NCI-H1436 treated with DMSO at 0.1 percent for 48 hours (cell line): Measurements from ENCODE around the gene BTBD16.

Source experiments
- DNase-seq: peaks from one replicate; lab custom pipeline; 2025; lab: John Stamatoyannopoulos, UW

BTBD16 gene

DNA sequence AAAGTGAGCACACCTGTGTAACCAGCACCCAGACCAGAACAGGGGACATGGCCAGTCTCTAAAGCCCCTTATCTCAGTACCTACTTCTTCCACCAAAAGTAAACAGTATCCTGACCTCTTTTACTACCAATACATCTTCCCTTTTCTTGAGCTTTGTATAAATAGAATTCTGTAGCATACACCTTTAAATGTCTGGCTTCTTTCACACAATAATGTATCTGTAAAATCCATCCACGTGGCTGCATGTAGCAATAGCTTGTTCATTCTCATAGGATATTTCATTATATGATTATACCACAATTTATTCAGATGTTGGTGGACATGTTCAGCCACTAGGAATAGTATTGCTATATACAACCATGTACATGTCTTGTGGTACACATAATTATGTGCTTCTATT lies 40.6 kb downstream of the BTBD16 start:
- DNase-seq: no peak

GRCh38 chr10:122316224-122316884 lies 45.3 kb downstream of the BTBD16 start:
- DNase-seq: no peak

- no peak for DNase-seq
Measured at GRCh38 chr10:122321960-122322359, 50.9 kb downstream of the BTBD16 start.

DNA sequence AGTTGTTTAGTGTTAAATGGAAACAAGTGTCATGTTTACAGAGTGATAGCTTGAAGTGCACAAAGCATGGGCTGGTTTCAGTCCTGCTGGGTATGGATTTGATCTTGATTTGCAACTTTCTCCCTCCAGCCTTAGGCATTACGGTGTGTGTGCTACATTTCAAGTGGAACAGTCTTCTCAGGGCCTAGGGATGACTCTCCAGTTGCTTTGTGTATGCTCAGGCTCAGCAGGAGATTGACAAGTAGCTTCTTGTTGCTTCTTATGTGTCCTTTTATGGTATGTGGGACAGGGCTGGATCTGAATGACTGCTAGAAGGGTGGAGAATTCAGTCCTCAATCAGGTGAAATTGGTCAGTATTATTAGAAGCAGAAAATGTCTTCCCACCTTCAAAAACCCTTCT lies 52.1 kb downstream of the BTBD16 start:
- no peak for DNase-seq

- no peak for DNase-seq
Measured at GRCh38 chr10:122323941-122324675, 53.0 kb downstream of the BTBD16 start.

- DNase-seq: no peak
Measured at GRCh38 chr10:122325235-122325634, 54.1 kb downstream of the BTBD16 start.

- DNase-seq: no peak
Measured at GRCh38 chr10:122326385-122326784, 55.3 kb downstream of the BTBD16 start.

GRCh38 chr10:122326806-122327205 lies 55.7 kb downstream of the BTBD16 start:
- DNase-seq: no peak

- no peak for DNase-seq
Measured at GRCh38 chr10:122327237-122328206, 56.4 kb downstream of the BTBD16 start.

DNA sequence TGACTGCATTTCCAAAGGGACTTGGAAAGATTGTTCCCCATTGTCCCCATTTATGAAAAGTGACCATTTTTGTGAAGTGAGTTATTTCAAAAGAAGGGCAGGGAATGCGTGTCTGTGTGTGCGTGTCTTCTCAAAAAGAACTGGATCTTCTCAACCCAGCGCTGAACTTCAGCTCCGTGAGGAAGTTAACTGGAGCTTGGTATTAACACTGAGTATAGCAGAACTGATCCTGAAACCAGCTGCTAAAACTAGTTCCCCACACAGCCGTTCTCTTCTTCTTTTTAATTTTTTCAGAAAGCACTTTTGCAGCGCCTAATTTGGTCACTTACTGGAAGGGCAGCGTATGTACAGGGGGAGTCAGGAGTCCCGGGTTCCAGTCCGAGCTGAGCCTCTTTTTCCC lies 57.6 kb downstream of the BTBD16 start:
- DNase-seq: no peak

- DNase-seq: no peak
Measured at GRCh38 chr10:122329416-122329815, 58.3 kb downstream of the BTBD16 start.

DNA sequence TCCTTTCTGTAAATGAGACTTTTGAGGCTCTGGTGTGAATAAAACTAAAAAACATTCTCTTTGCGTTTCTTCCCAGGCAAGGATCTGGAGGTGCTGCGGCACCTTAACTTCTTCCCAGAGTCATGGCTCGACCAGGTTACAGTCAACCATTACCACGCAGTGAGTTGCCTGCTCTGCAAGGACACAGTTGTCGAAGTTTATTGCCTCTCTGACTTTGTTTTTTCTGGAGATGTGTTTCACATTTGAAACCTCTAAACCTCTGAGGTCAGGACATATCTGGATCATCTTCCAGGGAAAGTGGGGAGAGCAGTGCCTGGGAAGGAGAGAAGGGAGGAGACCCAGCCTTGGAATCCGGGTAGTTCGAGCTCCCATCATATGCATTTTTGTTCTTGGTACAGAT lies 60.0 kb downstream of the BTBD16 start:
- DNase-seq: no peak

DNA sequence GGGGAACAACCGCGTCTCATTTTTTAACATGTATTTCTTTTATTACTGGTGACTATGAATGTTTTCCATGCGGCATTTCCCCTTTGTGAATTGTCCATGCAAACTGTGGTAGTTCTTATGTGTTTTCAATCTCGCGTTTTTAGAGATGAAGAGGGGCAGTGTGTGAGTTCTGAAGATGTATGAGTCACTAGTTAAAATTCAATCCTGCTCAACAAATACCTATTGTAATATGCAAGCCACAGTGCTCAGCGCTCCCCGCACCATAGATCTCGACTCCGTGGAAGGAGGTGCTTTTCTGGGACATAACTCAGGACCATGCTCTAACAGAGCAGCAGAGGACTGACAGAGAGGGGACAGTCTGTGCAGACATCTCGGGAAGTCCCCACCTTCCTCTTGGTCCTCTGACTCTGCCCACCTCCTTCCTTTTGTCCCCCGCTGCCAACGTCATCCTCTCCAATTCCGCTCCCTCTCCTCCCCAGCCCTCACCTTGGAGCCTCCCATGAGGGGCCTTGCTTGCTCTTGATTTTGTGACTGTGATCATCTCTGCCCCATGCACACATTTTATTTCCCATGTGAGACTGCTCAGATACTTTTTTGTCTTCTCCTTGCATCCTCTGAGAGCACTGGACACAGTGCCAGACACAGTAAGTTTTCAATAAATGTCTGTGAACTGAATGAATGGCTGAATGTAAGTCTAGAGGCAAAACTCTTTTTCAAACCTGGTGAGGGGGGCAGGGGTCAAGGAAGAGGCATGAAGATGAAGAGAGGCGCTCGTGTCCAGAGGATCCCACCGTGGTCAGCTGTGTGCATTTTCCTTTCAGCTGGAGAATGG lies 60.7 kb downstream of the BTBD16 start:
- no peak for DNase-seq

- DNase-seq: no peak
Measured at GRCh38 chr10:122333037-122333436, 61.9 kb downstream of the BTBD16 start.

GRCh38 chr10:122336332-122336731 lies 65.2 kb downstream of the BTBD16 start:
- DNase-seq: no peak

GRCh38 chr10:122336961-122337360 lies 65.9 kb downstream of the BTBD16 start:
- no peak for DNase-seq

- DNase-seq: no peak
Measured at GRCh38 chr10:122338609-122339441, 67.7 kb downstream of the BTBD16 start.

- DNase-seq: no peak
Measured at GRCh38 chr10:122341141-122341810, 70.2 kb downstream of the BTBD16 start.

- DNase-seq: no peak
Measured at GRCh38 chr10:122342293-122343134, 71.4 kb downstream of the BTBD16 start.
